ENCODE measurements around the gene SS18L1.

The SS18L1 gene

DNA sequence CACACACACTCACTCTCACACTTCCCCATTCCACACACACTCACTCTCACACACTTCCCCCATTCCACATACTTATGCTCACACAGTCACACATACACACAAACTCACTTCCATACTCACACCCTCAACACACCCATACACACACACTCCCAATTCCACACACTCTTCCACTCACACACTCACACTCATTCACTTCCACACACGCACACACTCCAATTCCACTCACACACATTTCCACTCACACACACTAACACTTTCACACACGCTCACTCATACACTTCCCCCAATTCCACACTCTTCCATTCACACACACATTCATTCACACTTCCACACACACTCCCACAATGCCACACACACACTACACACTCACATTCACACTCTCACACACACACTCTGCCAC, 86.7 kb downstream of the SS18L1 start:
- DNase-seq: no peak

GRCh38 chr20:62230696-62231095, 87.1 kb downstream of the SS18L1 start:
- DNase-seq: no peak

DNA sequence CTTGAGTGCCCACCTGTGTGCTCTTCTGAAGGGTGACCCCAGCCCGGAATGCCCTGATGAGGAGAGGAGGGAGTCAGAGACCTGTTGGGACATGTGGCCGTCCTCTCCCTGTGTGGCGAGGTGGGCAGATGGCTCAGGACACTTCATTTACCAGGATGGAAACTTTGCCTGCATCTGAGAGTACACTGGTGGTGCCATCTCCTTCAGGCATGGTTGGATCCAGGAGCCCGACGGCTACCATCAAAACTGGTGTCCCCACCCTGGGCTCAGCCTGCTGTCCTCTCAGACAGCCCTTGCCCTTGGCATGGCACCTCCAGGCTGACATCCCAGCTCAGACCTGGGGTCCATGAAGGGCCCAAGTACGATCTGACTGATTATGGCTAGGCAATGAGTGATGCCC, 87.7 kb downstream of the SS18L1 start:
- DNase-seq: no peak
